ENCODE data around the gene KRTAP10-6. TPM values are rescaled to one million over a fixed set of nuclear protein-coding genes. Genes with fewer than 3 reads are reported as not detected.
A peak's percentile ranks its signal among the peaks of the same experiment; 100 is the strongest.

Gene KRTAP10-6
- total RNA-seq, 6 donors from 2014 or later, result not detected

GRCh38 chr21:44555200-44555875, 37.0 kb downstream of the KRTAP10-6 start:
- no peaks in the 10 kb centered on the region for H3K4me1 ChIP-seq
- H3K27ac ChIP-seq, result no peak overlapping the region
- H3K27me3 ChIP-seq, result no peaks in the 10 kb centered on the region
- WGBS, 2 donors, result 81 to 82% methylated on average over 13 of the region's 13 CpGs
- H3K9me3 ChIP-seq, result no peaks in the 10 kb centered on the region
- H3K36me3 ChIP-seq, result no peaks in the 10 kb centered on the region
- TF ChIP-seq EP300 (IDR thresholded peaks at IDR 0.05) (no peak), POLR2AphosphoS5 (IDR thresholded peaks at IDR 0.05) (no peak), POLR2A (IDR thresholded peaks at IDR 0.05) (no peak), CTCF (IDR thresholded peaks at IDR 0.05) (no peak)
- no peak for ATAC-seq (ENCODE audit: low FRiP score in 2 of 2)
- no peak overlapping the region for H3K4me3 ChIP-seq
- DNase-seq, result peak in 1 of 2 donors; percentile 49

- H3K27me3 ChIP-seq, result no peaks in the 10 kb centered on the region
- no peaks in the 10 kb centered on the region for H3K9me3 ChIP-seq
- WGBS, 2 donors, result 83 to 86% methylated on average over 13 of the region's 13 CpGs
- DNase-seq (no peak), ATAC-seq (ENCODE audit: low FRiP score in 2 of 2) (no peak)
- H3K4me1 ChIP-seq, result peaks cover 0 to 5% (median 2%) of the 10 kb centered on the region in 4 donors
- H3K4me3 ChIP-seq, result no peak overlapping the region
- TF ChIP-seq CTCF (IDR thresholded peaks at IDR 0.05), result no peak
- no peak for TF ChIP-seq POLR2A (IDR thresholded peaks at IDR 0.05)
- TF ChIP-seq POLR2AphosphoS5 (IDR thresholded peaks at IDR 0.05), result no peak
- TF ChIP-seq EP300 (IDR thresholded peaks at IDR 0.05), result no peak
- no peaks in the 10 kb centered on the region for H3K36me3 ChIP-seq
- H3K27ac ChIP-seq, result no peak overlapping the region
Measured at GRCh38 chr21:44552681-44553080, 39.6 kb downstream of the KRTAP10-6 start.

- WGBS, 2 donors, result 92 to 97% methylated on average over 2 to 6 of the region's 6 CpGs
- Histone ChIP-seq H3K27me3 (no peaks in the 10 kb centered on the region), H3K36me3 (no peaks in the 10 kb centered on the region), H3K4me3 (no peak overlapping the region), H3K27ac (no peak overlapping the region), H3K4me1 (peaks cover 0 to 5% (median 2%) of the 10 kb centered on the region in 4 donors), H3K9me3 (no peaks in the 10 kb centered on the region)
- DNase-seq (no peak), ATAC-seq (ENCODE audit: low FRiP score in 2 of 2) (no peak)
- TF ChIP-seq POLR2AphosphoS5 (IDR thresholded peaks at IDR 0.05) (no peak), CTCF (IDR thresholded peaks at IDR 0.05) (no peak), POLR2A (IDR thresholded peaks at IDR 0.05) (no peak), EP300 (IDR thresholded peaks at IDR 0.05) (no peak)
Measured at GRCh38 chr21:44552136-44552535, 40.2 kb downstream of the KRTAP10-6 start.

- H3K27me3 ChIP-seq, result no peaks in the 10 kb centered on the region
- 55 to 82% methylated on average over 8 to 17 of the region's 17 CpGs for WGBS, 2 donors
Measured at GRCh38 chr21:44551340-44551961, 40.9 kb downstream of the KRTAP10-6 start, which contains the start of gene KRTAP10-2. TSS of gene KRTAP10-2 (minus strand) at chr21:44551505. CDS start at chr21:44551458, 47 bp downstream.

More at GRCh38 chr21:44551340-44551961, 40.9 kb downstream of the KRTAP10-6 start, which contains the start of gene KRTAP10-2:
- H3K4me3 ChIP-seq, result no peak within 1 kb of the TSS
- ATAC-seq (ENCODE audit: low FRiP score in 2 of 2) (no peak), DNase-seq (no peak)
- H3K36me3 ChIP-seq, result no peaks in the 10 kb centered on the region
- no peak for TF ChIP-seq POLR2AphosphoS5 (IDR thresholded peaks at IDR 0.05)
- no peak for TF ChIP-seq CTCF (IDR thresholded peaks at IDR 0.05)
- no peak for TF ChIP-seq EP300 (IDR thresholded peaks at IDR 0.05)
- no peak for TF ChIP-seq POLR2A (IDR thresholded peaks at IDR 0.05)
- H3K9me3 ChIP-seq, result peaks cover 0 to 5% (median 1%) of the 10 kb centered on the region in 4 donors
- H3K27ac ChIP-seq, result no peak within 1 kb of the TSS
- H3K4me1 ChIP-seq, result peaks cover 0 to 5% (median 2%) of the 10 kb centered on the region in 4 donors
